ENCODE data around the gene NRROS. TPM values are rescaled to one million over a fixed set of nuclear protein-coding genes. Genes with fewer than 3 reads are reported as not detected.

NRROS gene
- total and polyA plus RNA-seq, 2 of the 13 experiments (the other 11 are each of a cell fraction or from before 2014, with no cell fraction given) = not detected

- TF ChIP-seq ZNF558 (CRISPR knock-in tag; IDR thresholded peaks at IDR 0.05; ENCODE audit: borderline replicate concordance) (0 out of 2 replicates have a peak, but pooled peaks have one; percentile 33), ZNF547 (CRISPR knock-in tag; IDR thresholded peaks at IDR 0.05) (peak; percentile 64; the same call in 1 of the 2 replicates), ZNF605 (CRISPR knock-in tag; IDR thresholded peaks at IDR 0.05) (peak; percentile 82), RBAK (CRISPR knock-in tag; IDR thresholded peaks at IDR 0.05) (no peak), FUBP1 (CRISPR knock-in tag; IDR thresholded peaks at IDR 0.05; ENCODE audit: borderline replicate concordance) (no peak), ZBTB42 (CRISPR knock-in tag; IDR thresholded peaks at IDR 0.05) (peak; percentile 24; the same call in 1 of the 2 replicates), PCBP1 (IDR thresholded peaks at IDR 0.05; ENCODE audit: borderline replicate concordance, low read depth, low read length) (peak; percentile 55; the same call in 1 of the 2 replicates), RAD21 (CRISPR knock-in tag; IDR thresholded peaks at IDR 0.05) (peak; percentile 31; the same call in 1 of the 2 replicates), LCORL (IDR thresholded peaks at IDR 0.05) (no peak), LCORL (CRISPR knock-in tag; IDR thresholded peaks at IDR 0.05) (no peak), ZNF253 (CRISPR knock-in tag; IDR thresholded peaks at IDR 0.05; ENCODE audit: borderline replicate concordance) (no peak), SMAD3 (CRISPR knock-in tag; IDR thresholded peaks at IDR 0.05) (0 out of 2 replicates have a peak, but pooled peaks have one; percentile 19), ELF3 (CRISPR knock-in tag; IDR thresholded peaks at IDR 0.05) (no peak), MZF1 (CRISPR knock-in tag; IDR thresholded peaks at IDR 0.05; ENCODE audit: borderline replicate concordance) (no peak), ZNF350 (CRISPR knock-in tag; IDR thresholded peaks at IDR 0.05; ENCODE audit: borderline replicate concordance, low read depth) (no peak; the same call in 1 of the 2 replicates), AKAP8 (CRISPR knock-in tag; IDR thresholded peaks at IDR 0.05) (no peak), REPIN1 (CRISPR knock-in tag; IDR thresholded peaks at IDR 0.05; ENCODE audit: borderline replicate concordance, low read depth) (peak; percentile 53; the same call in 1 of the 2 replicates), SAP130 (CRISPR knock-in tag; IDR thresholded peaks at IDR 0.05; ENCODE audit: low read depth) (peak; percentile 70), HNF4G (IDR thresholded peaks at IDR 0.05; ENCODE audit: borderline replicate concordance, low read depth, low read length) (0 out of 2 replicates have a peak, but pooled peaks have one; percentile 17), HNF4G (CRISPR knock-in tag; IDR thresholded peaks at IDR 0.05; ENCODE audit: borderline replicate concordance, low read depth) (no peak), TSC22D2 (CRISPR knock-in tag; IDR thresholded peaks at IDR 0.05; ENCODE audit: borderline replicate concordance) (peak; percentile 18; the same call in 1 of the 2 replicates), SALL1 (CRISPR knock-in tag; IDR thresholded peaks at IDR 0.05) (peak; percentile 83), SIN3B (IDR thresholded peaks at IDR 0.05; ENCODE audit: low read length) (no peak), ZNF331 (CRISPR knock-in tag; IDR thresholded peaks at IDR 0.05) (peak; percentile 60; the same call in 1 of the 2 replicates), ZMAT3 (CRISPR knock-in tag; conservative IDR thresholded peaks at IDR 0.05) (no peak)
- TF ChIP-seq, protein P1, sequence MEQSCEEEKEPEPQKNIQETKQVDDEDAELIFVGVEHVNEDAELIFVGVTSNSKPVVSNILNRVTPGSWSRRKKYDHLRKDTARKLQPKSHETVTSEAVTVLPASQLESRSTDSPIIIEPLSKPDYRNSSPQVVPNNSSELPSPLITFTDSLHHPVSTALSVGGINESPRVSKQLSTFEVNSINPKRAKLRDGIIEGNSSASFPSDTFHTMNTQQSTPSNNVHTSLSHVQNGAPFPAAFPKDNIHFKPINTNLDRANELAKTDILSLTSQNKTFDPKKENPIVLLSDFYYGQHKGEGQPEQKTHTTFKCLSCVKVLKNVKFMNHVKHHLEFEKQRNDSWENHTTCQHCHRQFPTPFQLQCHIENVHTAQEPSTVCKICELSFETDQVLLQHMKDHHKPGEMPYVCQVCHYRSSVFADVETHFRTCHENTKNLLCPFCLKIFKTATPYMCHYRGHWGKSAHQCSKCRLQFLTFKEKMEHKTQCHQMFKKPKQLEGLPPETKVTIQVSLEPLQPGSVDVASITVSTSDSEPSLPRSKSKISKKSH (CRISPR knock-in tag; IDR thresholded peaks at IDR 0.05; ENCODE audit: borderline replicate concordance) = 0 out of 2 replicates have a peak, but pooled peaks have one; percentile 38
Observed at GRCh38 chr3:196632046-196632751, 7.3 kb upstream of the NRROS start (continued).

Data from HepG2 (cell line).